ENCODE measurements around the gene SVIL. TPM values are rescaled to one million over a fixed set of nuclear protein-coding genes. Genes with fewer than 3 reads are reported as not detected.

Gene SVIL
- total RNA-seq, 1 experiment from 2014 or later = 15.3 TPM

- no peaks in the 10 kb centered on the region for H3K27me3 Mint-ChIP-seq (ENCODE audit: low read depth)
- H3K27ac Mint-ChIP-seq = no peak overlapping the region
- H3K4me1 Mint-ChIP-seq = peaks cover 20 to 33% of the 10 kb centered on the region in 2 experiments
- no peak overlapping the region for H3T11ph ChIP-seq (ENCODE audit: low read length)
- no peaks in the 10 kb centered on the region for H3K23me2 ChIP-seq (ENCODE audit: insufficient read length, low read depth, low read length, poor library complexity, severe bottlenecking)
- H3K4ac ChIP-seq (ENCODE audit: low read depth, low read length) = no peak overlapping the region
- H2AFZ ChIP-seq (ENCODE audit: low read length) = no peak overlapping the region
- TF ChIP-seq CTCF (conservative IDR thresholded peaks at IDR 0.05) = no peak
- no peak overlapping the region for H2BK120ac ChIP-seq (ENCODE audit: low read depth, low read length, poor library complexity, severe bottlenecking)
- no peak overlapping the region for H3K4me3 Mint-ChIP-seq
- no peak overlapping the region for H3K23ac ChIP-seq (ENCODE audit: insufficient read length, low read depth, low read length)
- H3K9me3 ChIP-seq (ENCODE audit: control insufficient read depth, low read depth, low read length) = no peaks in the 10 kb centered on the region
- H3K9me3 Mint-ChIP-seq = no peaks in the 10 kb centered on the region
- no peak overlapping the region for H2BK12ac ChIP-seq (ENCODE audit: insufficient read length, low read depth, low read length)
- no peak overlapping the region for H4K8ac ChIP-seq (replicated peaks; ENCODE audit: insufficient read length, low read depth, low read length)
- H3K4me1 ChIP-seq (ENCODE audit: insufficient read depth, low read length) = peaks cover 3% of the 10 kb centered on the region; the same call in 1 of the 2 replicates
- no peak overlapping the region for H3K4me2 ChIP-seq (ENCODE audit: insufficient read depth, insufficient read length, low read length)
- no peak overlapping the region for H3K27ac ChIP-seq (ENCODE audit: insufficient read length, low read depth, low read length)
- H3K9ac ChIP-seq (ENCODE audit: extremely low read depth, insufficient read length, low read length) = no peak overlapping the region
- no peak overlapping the region for H3K18ac ChIP-seq (ENCODE audit: insufficient read length, low read depth, low read length)
- H3K14ac ChIP-seq (ENCODE audit: insufficient read depth, low read length) = no peak overlapping the region
- no peak overlapping the region for H2BK5ac ChIP-seq (ENCODE audit: insufficient read length, low read length)
- no peak overlapping the region for H2AK5ac ChIP-seq (ENCODE audit: insufficient read length, low read length)
- no peaks in the 10 kb centered on the region for H3K27me3 ChIP-seq (ENCODE audit: insufficient read depth, low read length)
- no peak overlapping the region for H2BK20ac ChIP-seq (ENCODE audit: low read depth, low read length, poor library complexity, severe bottlenecking)
- no peaks in the 10 kb centered on the region for H4K20me1 ChIP-seq (ENCODE audit: control insufficient read depth, insufficient read depth, insufficient read length)
- DNase-seq = no peak
- no peak overlapping the region for H2BK15ac ChIP-seq (ENCODE audit: low read depth, low read length)
- H4K91ac ChIP-seq (ENCODE audit: insufficient read length, low read depth, low read length) = no peak overlapping the region
- no peaks in the 10 kb centered on the region for H3K79me1 ChIP-seq (ENCODE audit: insufficient read depth, low read depth, low read length, poor library complexity, severe bottlenecking)
- H3K79me2 ChIP-seq (ENCODE audit: insufficient read depth, low read length) = no peaks in the 10 kb centered on the region
- H3K56ac ChIP-seq (ENCODE audit: insufficient read length, low read depth, low read length) = no peak overlapping the region
- H4K5ac ChIP-seq (ENCODE audit: insufficient read length, low read depth, low read length) = no peak overlapping the region
- H3K36me3 Mint-ChIP-seq (ENCODE audit: insufficient read depth in 1 of 3, low read depth in 3 of 3) = no peaks in the 10 kb centered on the region
Measured at GRCh38 chr10:29543715-29544114, 91.1 kb downstream of the SVIL start.
